AG04450 (cell line): ENCODE results near the gene IL25. TPM values are rescaled to one million over a fixed set of nuclear protein-coding genes. Genes with fewer than 3 reads are reported as not detected.

Experiments used
- CTCF ChIA-PET: fragments of 300-600, 350-600 bp; formaldehyde crosslinking; extraction: SDS; loops from one replicate; lab custom pipeline; 2022; ENCODE audit warnings: antibody characterized with exemption, inconsistent platforms; lab: Charles Lee
- POLR2A ChIA-PET: fragments of 350-600 bp; formaldehyde crosslinking; extraction: SDS; loops from one replicate; lab custom pipeline; 2021; ENCODE audit warnings: antibody characterized with exemption, inconsistent platforms; lab: Yijun Ruan, JAX
- DNase-seq: peaks from one replicate; pipeline ENCODE4 v3.0.0-alpha.2; 2011; ENCODE audit warnings: low read depth, low spot score
- H3K27ac ChIP-seq: one replicate; pipeline ENCODE4 v1.5.1; 2012; ENCODE audit warnings: low read depth, low read length, control low read depth
- H3K27me3 ChIP-seq: one replicate; pipeline ENCODE4 v1.6.0; 2012; ENCODE audit warnings: low read length; ENCODE audit not compliant: control insufficient read depth, insufficient read depth
- H3K4me3 ChIP-seq: 2 replicates; pipeline ENCODE4 v1.5.1; 2011; ENCODE audit warnings: mild to moderate bottlenecking, low read depth, low read length, control low read depth
- H3K9me3 ChIP-seq: 2 replicates; pipeline ENCODE4 v1.5.1; 2012; ENCODE audit warnings: low read length; ENCODE audit not compliant: control insufficient read depth, insufficient read depth
- polyA plus RNA-seq: library from polyadenylated mRNA; depleted of rRNA; stranded (reverse); fragments of >200 nt; gene quantifications from 2 replicates; pipeline ENCODE4 v1.2.3, GENCODE V29; 2011
- TF ChIP-seq, protein P1 (sequence below): IDR thresholded peaks from 2 replicates; pipeline ENCODE4 v1.5.1; 2011; ENCODE audit warnings: low read depth, low read length, control low read depth, inconsistent platforms

Gene IL25
- polyA plus RNA-seq, 1 experiment = not detected

DNA sequence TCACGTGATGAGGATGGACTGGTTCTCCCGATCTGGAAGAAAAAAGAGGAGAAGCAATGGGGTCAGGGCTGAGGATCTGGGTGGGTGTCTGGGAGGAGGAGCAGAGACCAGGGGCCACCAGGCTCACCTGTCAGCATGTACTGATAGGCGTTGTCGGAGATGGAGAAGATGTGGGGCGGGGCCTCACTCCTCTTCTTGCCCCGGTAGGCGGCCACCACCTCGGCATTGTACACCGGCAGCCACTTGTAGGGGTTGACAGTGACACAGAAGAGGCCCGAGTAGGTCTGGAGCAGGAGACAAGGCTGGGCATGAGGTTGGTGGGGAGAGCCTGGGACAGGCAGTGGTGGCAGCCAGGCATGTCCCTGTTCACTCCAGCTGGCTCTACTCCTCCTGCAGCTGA lies 32.5 kb downstream of the IL25 start:
- Histone ChIP-seq H3K9me3 (no peaks in the 10 kb centered on the region), H3K27ac (no peak overlapping the region), H3K4me3 (no peak overlapping the region), H3K27me3 (peaks cover 12% of the 10 kb centered on the region)
- TF ChIP-seq, protein P1, sequence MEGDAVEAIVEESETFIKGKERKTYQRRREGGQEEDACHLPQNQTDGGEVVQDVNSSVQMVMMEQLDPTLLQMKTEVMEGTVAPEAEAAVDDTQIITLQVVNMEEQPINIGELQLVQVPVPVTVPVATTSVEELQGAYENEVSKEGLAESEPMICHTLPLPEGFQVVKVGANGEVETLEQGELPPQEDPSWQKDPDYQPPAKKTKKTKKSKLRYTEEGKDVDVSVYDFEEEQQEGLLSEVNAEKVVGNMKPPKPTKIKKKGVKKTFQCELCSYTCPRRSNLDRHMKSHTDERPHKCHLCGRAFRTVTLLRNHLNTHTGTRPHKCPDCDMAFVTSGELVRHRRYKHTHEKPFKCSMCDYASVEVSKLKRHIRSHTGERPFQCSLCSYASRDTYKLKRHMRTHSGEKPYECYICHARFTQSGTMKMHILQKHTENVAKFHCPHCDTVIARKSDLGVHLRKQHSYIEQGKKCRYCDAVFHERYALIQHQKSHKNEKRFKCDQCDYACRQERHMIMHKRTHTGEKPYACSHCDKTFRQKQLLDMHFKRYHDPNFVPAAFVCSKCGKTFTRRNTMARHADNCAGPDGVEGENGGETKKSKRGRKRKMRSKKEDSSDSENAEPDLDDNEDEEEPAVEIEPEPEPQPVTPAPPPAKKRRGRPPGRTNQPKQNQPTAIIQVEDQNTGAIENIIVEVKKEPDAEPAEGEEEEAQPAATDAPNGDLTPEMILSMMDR = no peak
- POLR2A ChIA-PET = no interaction called here
- CTCF ChIA-PET = no interaction called here
- DNase-seq = no peak

DNA sequence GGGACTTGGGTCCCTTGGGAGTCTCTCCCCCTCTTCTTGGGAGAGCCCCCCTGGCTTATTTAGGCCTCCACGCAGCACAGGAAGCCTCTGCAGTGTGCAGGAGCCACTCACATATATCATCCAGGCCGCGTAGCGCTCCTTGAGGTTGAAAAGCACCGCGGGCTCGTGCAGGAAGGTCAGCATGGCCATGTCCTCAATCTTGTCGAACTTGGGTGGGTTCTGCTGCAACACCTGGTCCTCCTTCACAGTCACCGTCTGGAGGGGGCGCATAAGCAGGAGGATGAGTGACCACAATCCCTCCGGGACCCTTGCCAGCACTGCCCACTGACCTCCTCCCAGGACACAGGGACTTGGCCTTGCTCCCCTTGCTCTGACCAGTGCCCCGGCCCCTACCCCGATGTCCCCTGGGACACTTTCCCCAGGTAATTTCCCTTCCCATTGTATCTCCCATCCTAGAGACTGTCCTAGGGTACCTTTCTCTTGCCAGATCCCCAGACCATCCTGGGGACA lies 33.0 kb downstream of the IL25 start:
- no peak for DNase-seq
- TF ChIP-seq, protein P1 = no peak
- peaks cover 12% of the 10 kb centered on the region for H3K27me3 ChIP-seq
- H3K4me3 ChIP-seq = no peak overlapping the region
- H3K9me3 ChIP-seq = no peaks in the 10 kb centered on the region
- ChIA-PET CTCF (no interaction called here), POLR2A (no interaction called here)
- H3K27ac ChIP-seq = no peak overlapping the region

DNA sequence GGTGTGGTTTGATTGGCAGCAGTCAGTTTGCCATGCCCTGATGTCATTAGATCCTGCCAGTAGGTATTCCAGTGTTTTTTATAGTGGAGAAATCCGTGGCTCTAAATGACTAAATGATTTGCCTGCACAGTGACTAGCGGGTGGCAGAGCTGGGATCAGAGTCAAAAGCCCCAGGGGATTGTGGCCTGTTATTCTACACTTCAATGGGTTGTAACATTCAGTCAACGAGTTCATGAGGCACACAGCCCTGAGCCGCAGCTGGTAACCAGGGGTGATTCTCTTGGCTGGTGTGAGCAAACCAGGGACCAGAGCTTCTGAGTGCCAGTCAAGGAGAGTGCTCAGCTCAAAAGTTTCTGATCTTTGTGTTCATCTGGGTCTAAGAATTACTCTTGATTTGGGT lies 33.6 kb downstream of the IL25 start:
- no peak overlapping the region for H3K4me3 ChIP-seq
- ChIA-PET CTCF (no interaction called here), POLR2A (no interaction called here)
- H3K27ac ChIP-seq = no peak overlapping the region
- DNase-seq = no peak
- no peaks in the 10 kb centered on the region for H3K9me3 ChIP-seq
- H3K27me3 ChIP-seq = peaks cover 12% of the 10 kb centered on the region
- TF ChIP-seq, protein P1 = no peak

DNA sequence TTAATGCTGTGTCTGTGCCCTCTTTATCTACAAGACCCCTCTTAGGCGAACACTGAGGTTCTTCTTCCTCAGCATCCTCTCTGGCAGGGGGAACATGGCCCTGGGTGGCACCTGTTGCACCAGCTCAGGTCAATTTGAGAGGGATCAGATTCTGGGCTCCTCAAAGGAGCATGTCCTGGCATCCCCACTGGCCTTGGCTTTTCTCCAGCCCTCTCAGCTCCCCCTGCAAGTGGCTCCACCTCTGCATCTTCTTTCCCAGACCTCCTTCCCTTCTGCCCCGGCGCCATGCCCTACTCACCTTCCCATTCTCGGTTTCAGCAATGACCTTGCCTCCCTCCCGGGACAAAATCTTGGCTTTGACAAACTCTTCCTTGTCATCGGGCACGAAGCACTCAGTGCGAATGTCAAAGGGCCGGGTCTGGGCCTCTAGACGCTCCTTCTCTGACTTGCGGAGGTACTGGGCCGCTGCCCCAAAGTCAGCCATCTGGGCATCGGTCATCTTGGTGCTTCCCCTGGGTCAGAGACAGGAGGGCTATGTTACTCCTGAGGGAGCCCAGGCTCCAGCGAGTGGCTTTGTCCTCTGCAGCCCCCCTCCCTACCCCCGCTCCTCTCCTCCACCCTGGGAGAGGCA lies 34.2 kb downstream of the IL25 start:
- TF ChIP-seq, protein P1 = no peak
- Histone ChIP-seq H3K27ac (no peak overlapping the region), H3K4me3 (no peak overlapping the region), H3K27me3 (peaks cover 12% of the 10 kb centered on the region), H3K9me3 (no peaks in the 10 kb centered on the region)
- DNase-seq = no peak
- CTCF ChIA-PET = no interaction called here
- POLR2A ChIA-PET = no interaction called here

GRCh38 chr14:23407516-23408306 lies 35.1 kb downstream of the IL25 start, which contains the start of gene MYH6:
MYH6 (minus strand) TSS chr14:23408273; CDS start chr14:23407223, 1,050 bp downstream.
- no peak within 1 kb of the TSS for H3K4me3 ChIP-seq
- DNase-seq = no peak
- ChIA-PET CTCF (no interaction called here), POLR2A (no interaction called here)
- no peak within 1 kb of the TSS for H3K27ac ChIP-seq
- H3K9me3 ChIP-seq = no peaks in the 10 kb centered on the region; the same call in 1 of the 2 replicates
- TF ChIP-seq, protein P1 = no peak
- peaks cover 17% of the 10 kb centered on the region for H3K27me3 ChIP-seq
